Mesenchymal stem cell (in vitro differentiated cells and primary cell): Measurements from ENCODE around the gene FAM118A.
A peak's percentile ranks its signal among the peaks of the same experiment; 100 is the strongest.

Experiments
- DNase-seq: peaks from one replicate; pipeline ENCODE4 v3.0.0-alpha.2; 2013
- H2AFZ ChIP-seq: one replicate; pipeline ENCODE4 v1.6.1; 2013; ENCODE audit warnings: low read depth, mild to moderate bottlenecking, control low read depth, inconsistent platforms, low read length, moderate library complexity
- H2AK5ac ChIP-seq: 2 replicates; pipeline ENCODE4 v1.6.1; 2013; ENCODE audit warnings: low read length, moderate library complexity, mild to moderate bottlenecking, inconsistent platforms; ENCODE audit not compliant: severe bottlenecking
- H2BK120ac ChIP-seq: one replicate; pipeline ENCODE4 v1.6.1; 2013; ENCODE audit warnings: low read depth, mild to moderate bottlenecking, inconsistent platforms, low read length, moderate library complexity
- H2BK12ac ChIP-seq, 2 experiments: one replicate each; pipeline ENCODE4 v1.6.1; 2013; ENCODE audit warnings: inconsistent platforms in 2 of 2, low read length in 2 of 2, mild to moderate bottlenecking in 2 of 2, moderate library complexity in 2 of 2, control low read depth in 1 of 2
- H2BK15ac ChIP-seq: one replicate; pipeline ENCODE4 v1.6.1; 2013; ENCODE audit warnings: mild to moderate bottlenecking, low read depth, inconsistent platforms; ENCODE audit not compliant: poor library complexity, severe bottlenecking
- H2BK5ac ChIP-seq: 2 replicates; pipeline ENCODE4 v1.6.1; 2013; ENCODE audit warnings: low read depth, mild to moderate bottlenecking, low read length, control low read depth, inconsistent platforms; ENCODE audit not compliant: poor library complexity, severe bottlenecking
- H3K14ac ChIP-seq, 2 experiments: one replicate each; pipeline ENCODE4 v1.6.1; 2013; ENCODE audit warnings: inconsistent platforms in 2 of 2, low read length in 2 of 2, control low read depth in 1 of 2, mild to moderate bottlenecking in 1 of 2, moderate library complexity in 1 of 2
- H3K18ac ChIP-seq, 2 experiments: one replicate each; pipeline ENCODE4 v1.6.1; 2013; ENCODE audit warnings: inconsistent platforms in 2 of 2, low read length in 2 of 2, control low read depth in 1 of 2, low read depth in 1 of 2, mild to moderate bottlenecking in 1 of 2
- H3K23ac ChIP-seq, 2 experiments: one replicate each; pipeline ENCODE4 v1.6.1; 2013; ENCODE audit warnings: inconsistent platforms in 2 of 2, low read length in 2 of 2, mild to moderate bottlenecking in 2 of 2, moderate library complexity in 2 of 2, control low read depth in 1 of 2
- H3K27ac ChIP-seq: 2 replicates; pipeline ENCODE4 v1.5.1; 2013; ENCODE audit warnings: mild to moderate bottlenecking, moderate library complexity, low read length, control low read depth, inconsistent platforms; ENCODE audit not compliant: poor library complexity, severe bottlenecking
- H3K27me3 ChIP-seq, 2 experiments: 2 replicates each; pipeline versions ENCODE4 v1.6.1 to v1.7.0; 2013; ENCODE audit warnings: low read length in 2 of 2, mild to moderate bottlenecking in 2 of 2, moderate library complexity in 2 of 2, control low read depth in 1 of 2, inconsistent platforms in 1 of 2; ENCODE audit not compliant: control insufficient read depth in 1 of 2, insufficient read depth in 1 of 2
- H3K36me3 ChIP-seq, 2 experiments: 2 replicates each; pipeline versions ENCODE4 v1.6.1 to v1.7.0; 2013; ENCODE audit warnings: low read length in 2 of 2, control low read depth in 1 of 2, inconsistent platforms in 1 of 2, low read depth in 1 of 2, mild to moderate bottlenecking in 1 of 2; ENCODE audit not compliant: insufficient read depth in 2 of 2, control insufficient read depth in 1 of 2
- H3K4ac ChIP-seq, 2 experiments: one replicate each; pipeline ENCODE4 v1.6.1; 2013; ENCODE audit warnings: inconsistent platforms in 2 of 2, low read length in 2 of 2, mild to moderate bottlenecking in 2 of 2, moderate library complexity in 2 of 2, control low read depth in 1 of 2, low read depth in 1 of 2
- H3K4me1 ChIP-seq: 2 replicates; pipeline ENCODE4 v1.6.1; 2013; ENCODE audit warnings: low read depth, low read length, control low read depth; ENCODE audit not compliant: control insufficient read depth, insufficient read depth
- H3K4me2 ChIP-seq: 2 replicates; pipeline ENCODE4 v1.6.1; 2013; ENCODE audit warnings: low read length, mild to moderate bottlenecking, inconsistent platforms; ENCODE audit not compliant: poor library complexity, severe bottlenecking
- H3K4me3 ChIP-seq, 2 experiments: 2 replicates each; pipeline versions ENCODE4 v1.5.1 to v1.7.0; 2013; ENCODE audit warnings: low read length in 2 of 2, mild to moderate bottlenecking in 2 of 2, control low read depth in 1 of 2, low read depth in 1 of 2; ENCODE audit not compliant: insufficient read depth in 1 of 2
- H3K79me1 ChIP-seq: replicated peaks from 2 replicates; pipeline ENCODE4 v1.6.1; 2013; ENCODE audit warnings: mild to moderate bottlenecking, control low read depth, low read length, inconsistent platforms; ENCODE audit not compliant: poor library complexity, severe bottlenecking
- H3K9ac ChIP-seq: 2 replicates; pipeline ENCODE4 v1.7.0; 2013; ENCODE audit warnings: mild to moderate bottlenecking, low read length, moderate library complexity
- H3K9me3 ChIP-seq: 2 replicates; pipeline ENCODE4 v1.7.0; 2013; ENCODE audit warnings: mild to moderate bottlenecking, low read length; ENCODE audit not compliant: control insufficient read depth
- H4K8ac ChIP-seq: one replicate; pipeline ENCODE4 v1.6.1; 2013; ENCODE audit warnings: inconsistent platforms, mild to moderate bottlenecking, low read length, moderate library complexity
- H4K91ac ChIP-seq: one replicate; pipeline ENCODE4 v1.6.1; 2013; ENCODE audit warnings: mild to moderate bottlenecking, low read length, inconsistent platforms
- WGBS: methylation state at CpG from one replicate; pipeline ENCODE4 v1.1.7; 2013; ENCODE audit warnings: mixed read lengths; 5-methylcytosine and 5-hydroxymethylcytosine counted together

Gene FAM118A

DNA sequence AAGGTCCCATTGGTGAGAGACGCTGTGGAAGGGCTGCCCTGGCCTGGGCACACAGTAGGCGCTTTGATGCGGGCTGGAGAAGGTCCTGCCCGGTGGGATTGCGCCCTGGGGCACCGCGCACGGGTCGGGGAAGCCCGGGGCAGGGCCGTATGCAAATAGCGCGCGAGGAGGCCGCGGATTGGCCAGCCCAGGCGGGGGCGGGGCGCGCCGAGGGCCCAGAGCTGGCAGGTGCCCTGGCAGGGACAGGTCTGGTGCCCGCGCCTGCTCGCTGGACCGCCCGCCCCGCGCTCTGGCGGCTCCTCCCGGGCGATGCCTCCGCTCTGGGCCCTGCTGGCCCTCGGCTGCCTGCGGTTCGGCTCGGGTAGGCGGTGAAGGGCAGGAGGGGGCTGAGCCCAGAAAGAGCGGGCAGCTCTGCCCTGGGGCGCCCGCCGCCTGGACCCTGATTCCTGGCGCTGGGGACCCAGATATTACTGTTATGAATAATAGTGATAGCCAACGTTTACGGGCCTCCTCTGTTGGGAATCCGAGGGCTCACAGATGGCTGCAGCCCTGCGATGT is 24.9 kb upstream of the FAM118A start, which contains the start of gene UPK3A:
Gene UPK3A, plus strand, starts transcription at position 245 of the 558 bp plus-strand sequence. Its CDS starts 65 bp downstream, at position 310.
- H3K9ac ChIP-seq, result no peak within 1 kb of the TSS
- H3K4ac ChIP-seq, result no peak within 1 kb of the TSS
- no peak within 1 kb of the TSS for H2BK120ac ChIP-seq
- no peaks in the 10 kb centered on the region for H3K9me3 ChIP-seq
- no peak within 1 kb of the TSS for H2BK12ac ChIP-seq
- H3K36me3 ChIP-seq, result no peaks in the 10 kb centered on the region
- no peak within 1 kb of the TSS for H3K14ac ChIP-seq
- H2AFZ ChIP-seq, result peak within 1 kb of the TSS; percentile 10
- no peaks in the 10 kb centered on the region for H3K79me1 ChIP-seq
- H3K4me2 ChIP-seq, result peak within 1 kb of the TSS; percentile 77
- 2% methylated on average over 39 of the region's 46 CpGs for WGBS
- H3K27ac ChIP-seq, result no peak within 1 kb of the TSS
- peak within 1 kb of the TSS; percentile 14 for H4K8ac ChIP-seq
- peaks cover 32 to 52% of the 10 kb centered on the region in 2 experiments for H3K27me3 ChIP-seq
- H3K4me1 ChIP-seq, result peaks cover 10% of the 10 kb centered on the region
- H3K18ac ChIP-seq, result peak within 1 kb of the TSS in 1 of 2 experiments; percentile 8
- no peak within 1 kb of the TSS for H4K91ac ChIP-seq
- no peak within 1 kb of the TSS for H3K23ac ChIP-seq
- peak within 1 kb of the TSS; percentile 35 for H2BK15ac ChIP-seq
- no peak within 1 kb of the TSS for H2AK5ac ChIP-seq
- peak within 1 kb of the TSS in 1 of 2 experiments; percentile 41 for H3K4me3 ChIP-seq
- H2BK5ac ChIP-seq, result no peak within 1 kb of the TSS
- peak; percentile 29 for DNase-seq

- Histone ChIP-seq H2BK5ac (no peak overlapping the region), H3K14ac (no peak overlapping the region), H2BK120ac (no peak overlapping the region), H3K27ac (no peak overlapping the region), H2AK5ac (no peak overlapping the region), H3K18ac (peak overlapping the region in 1 of 2 experiments; percentile 8), H2BK15ac (peak overlapping the region; percentile 35), H3K4me3 (no peak overlapping the region), H3K4me1 (peaks cover 13% of the 10 kb centered on the region), H3K4ac (no peak overlapping the region), H3K4me2 (peak overlapping the region; percentile 77), H4K91ac (no peak overlapping the region), H3K9ac (no peak overlapping the region), H3K23ac (no peak overlapping the region), H4K8ac (no peak overlapping the region), H3K79me1 (no peaks in the 10 kb centered on the region), H3K9me3 (no peaks in the 10 kb centered on the region), H2AFZ (no peak overlapping the region), H2BK12ac (no peak overlapping the region), H3K27me3 (peaks cover 32 to 59% of the 10 kb centered on the region in 2 experiments), H3K36me3 (no peaks in the 10 kb centered on the region)
- no peak for DNase-seq
- WGBS, result 37% methylated on average over 16 of the region's 16 CpGs
Observed at GRCh38 chr22:45285263-45286058, 24.3 kb upstream of the FAM118A start.

GRCh38 chr22:45286854-45287551 is 22.7 kb upstream of the FAM118A start:
- Histone ChIP-seq H3K36me3 (no peaks in the 10 kb centered on the region), H2BK15ac (no peak overlapping the region), H4K91ac (no peak overlapping the region), H3K14ac (no peak overlapping the region), H2BK120ac (no peak overlapping the region), H3K4me1 (peaks cover 21% of the 10 kb centered on the region), H3K79me1 (no peaks in the 10 kb centered on the region), H4K8ac (no peak overlapping the region), H2AFZ (no peak overlapping the region), H3K27me3 (peaks cover 36 to 70% of the 10 kb centered on the region in 2 experiments), H2BK12ac (no peak overlapping the region), H3K4ac (no peak overlapping the region), H3K4me2 (no peak overlapping the region), H3K27ac (no peak overlapping the region), H3K9ac (no peak overlapping the region), H3K18ac (no peak overlapping the region), H3K9me3 (no peaks in the 10 kb centered on the region), H3K23ac (no peak overlapping the region), H2AK5ac (no peak overlapping the region), H2BK5ac (no peak overlapping the region), H3K4me3 (no peak overlapping the region)
- WGBS, result 80% methylated on average over 12 of the region's 12 CpGs
- no peak for DNase-seq
